ENCODE data around the gene NCS1.

The NCS1 gene

GRCh38 chr9:130266236-130267098, 94.3 kb downstream of the NCS1 start:
- peaks cover 52% of the 10 kb centered on the region for H3K27me3 ChIP-seq (ENCODE audit: control insufficient read depth, low read length)
- no peak overlapping the region for H3K4me3 ChIP-seq (ENCODE audit: low read length)
- TF ChIP-seq EZH2phosphoT487 (IDR thresholded peaks at IDR 0.05; ENCODE audit: borderline replicate concordance, low read length) (no peak), CTCF (IDR thresholded peaks at IDR 0.05; ENCODE audit: low read depth, low read length, poor library complexity, severe bottlenecking) (no peak)
- H3K27ac ChIP-seq (ENCODE audit: low read depth, low read length), result no peak overlapping the region
- no peaks in the 10 kb centered on the region for H3K36me3 ChIP-seq (ENCODE audit: control insufficient read depth, low read length)
- H3K79me2 ChIP-seq (ENCODE audit: control insufficient read depth, low read length), result no peaks in the 10 kb centered on the region
- H3K4me2 ChIP-seq (ENCODE audit: low read length), result no peak overlapping the region
- H3K4me1 ChIP-seq (ENCODE audit: control insufficient read depth, low read length), result no peaks in the 10 kb centered on the region; the same call in 1 of the 2 replicates
- H3K9me3 ChIP-seq (ENCODE audit: control insufficient read depth, insufficient read depth, low read length), result no peaks in the 10 kb centered on the region
- H3F3A ChIP-seq (ENCODE audit: control insufficient read depth, insufficient read depth), result no peaks in the 10 kb centered on the region
- H3K9me2 ChIP-seq (replicated peaks; ENCODE audit: control insufficient read depth, low read length), result no peaks in the 10 kb centered on the region
- no peaks in the 10 kb centered on the region for H4K20me1 ChIP-seq (ENCODE audit: control insufficient read depth, insufficient read depth, low read depth, low read length)

GRCh38 chr9:130267930-130268329, 95.7 kb downstream of the NCS1 start:
- H3K27me3 ChIP-seq (ENCODE audit: control insufficient read depth, low read length), result peaks cover 47% of the 10 kb centered on the region
- H3K4me2 ChIP-seq (ENCODE audit: low read length), result no peak overlapping the region

GRCh38 chr9:130268521-130269211, 96.5 kb downstream of the NCS1 start:
- Histone ChIP-seq H3K4me2 (ENCODE audit: low read length) (no peak overlapping the region), H3K27ac (ENCODE audit: low read depth, low read length) (no peak overlapping the region), H3K4me1 (ENCODE audit: control insufficient read depth, low read length) (no peaks in the 10 kb centered on the region; the same call in 1 of the 2 replicates), H3F3A (ENCODE audit: control insufficient read depth, insufficient read depth) (no peaks in the 10 kb centered on the region), H3K27me3 (ENCODE audit: control insufficient read depth, low read length) (peaks cover 43% of the 10 kb centered on the region), H3K36me3 (ENCODE audit: control insufficient read depth, low read length) (no peaks in the 10 kb centered on the region), H3K4me3 (ENCODE audit: low read length) (no peak overlapping the region), H3K9me2 (replicated peaks; ENCODE audit: control insufficient read depth, low read length) (no peaks in the 10 kb centered on the region), H3K79me2 (ENCODE audit: control insufficient read depth, low read length) (no peaks in the 10 kb centered on the region), H3K9me3 (ENCODE audit: control insufficient read depth, insufficient read depth, low read length) (no peaks in the 10 kb centered on the region), H4K20me1 (ENCODE audit: control insufficient read depth, insufficient read depth, low read depth, low read length) (no peaks in the 10 kb centered on the region)
- TF ChIP-seq EZH2phosphoT487 (IDR thresholded peaks at IDR 0.05; ENCODE audit: borderline replicate concordance, low read length) (no peak), CTCF (IDR thresholded peaks at IDR 0.05; ENCODE audit: low read depth, low read length, poor library complexity, severe bottlenecking) (no peak)

More at GRCh38 chr9:130267930-130268329, 95.7 kb downstream of the NCS1 start:
- Histone ChIP-seq H4K20me1 (ENCODE audit: control insufficient read depth, insufficient read depth, low read depth, low read length) (no peaks in the 10 kb centered on the region), H3K27ac (ENCODE audit: low read depth, low read length) (no peak overlapping the region), H3K9me2 (replicated peaks; ENCODE audit: control insufficient read depth, low read length) (no peaks in the 10 kb centered on the region), H3K36me3 (ENCODE audit: control insufficient read depth, low read length) (no peaks in the 10 kb centered on the region), H3K9me3 (ENCODE audit: control insufficient read depth, insufficient read depth, low read length) (no peaks in the 10 kb centered on the region), H3K4me1 (ENCODE audit: control insufficient read depth, low read length) (no peaks in the 10 kb centered on the region; the same call in 1 of the 2 replicates), H3K79me2 (ENCODE audit: control insufficient read depth, low read length) (no peaks in the 10 kb centered on the region), H3F3A (ENCODE audit: control insufficient read depth, insufficient read depth) (no peaks in the 10 kb centered on the region), H3K4me3 (ENCODE audit: low read length) (no peak overlapping the region)
- TF ChIP-seq EZH2phosphoT487 (IDR thresholded peaks at IDR 0.05; ENCODE audit: borderline replicate concordance, low read length) (no peak), CTCF (IDR thresholded peaks at IDR 0.05; ENCODE audit: low read depth, low read length, poor library complexity, severe bottlenecking) (no peak)

Data from DOHH2 (cell line).